ENCODE results near the gene RPS28.
"Not testable (repeated sequence)": the region's sequence is repeated elsewhere in the genome, so short reads cannot be mapped to it uniquely, and the experiment has no call there.

Gene RPS28

DNA sequence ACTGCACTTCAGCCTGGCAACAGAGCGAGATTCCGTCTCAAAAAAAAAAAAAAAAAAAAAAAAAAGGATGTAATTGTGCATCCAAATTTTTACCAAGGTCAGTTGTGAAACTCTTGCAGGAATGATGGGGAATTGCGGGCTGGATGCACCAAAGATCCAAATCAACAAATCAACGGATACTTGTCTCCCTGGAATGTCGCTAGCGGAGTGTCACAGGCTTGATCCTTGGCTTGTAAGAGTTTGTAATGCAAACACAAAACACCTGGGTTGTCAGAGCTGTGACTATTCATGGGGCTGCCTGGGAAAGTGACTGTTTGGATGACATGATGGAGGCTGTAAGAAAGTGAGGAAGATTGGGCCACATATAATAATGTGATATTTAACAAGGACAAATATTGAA is 17.5 kb downstream of the RPS28 start:
- DNase-seq (ENCODE audit: low read depth in 1 of 2, low spot score in 1 of 2), result no peak
- Histone ChIP-seq H3K27me3 (ENCODE audit: insufficient read depth, poor library complexity, severe bottlenecking) (peaks cover 53% of the 10 kb centered on the region), H3K27ac (replicated peaks) (no peak overlapping the region), H3K4me3 (replicated peaks; ENCODE audit: insufficient read depth, low read length) (no peak overlapping the region)
- TF ChIP-seq, protein P1, sequence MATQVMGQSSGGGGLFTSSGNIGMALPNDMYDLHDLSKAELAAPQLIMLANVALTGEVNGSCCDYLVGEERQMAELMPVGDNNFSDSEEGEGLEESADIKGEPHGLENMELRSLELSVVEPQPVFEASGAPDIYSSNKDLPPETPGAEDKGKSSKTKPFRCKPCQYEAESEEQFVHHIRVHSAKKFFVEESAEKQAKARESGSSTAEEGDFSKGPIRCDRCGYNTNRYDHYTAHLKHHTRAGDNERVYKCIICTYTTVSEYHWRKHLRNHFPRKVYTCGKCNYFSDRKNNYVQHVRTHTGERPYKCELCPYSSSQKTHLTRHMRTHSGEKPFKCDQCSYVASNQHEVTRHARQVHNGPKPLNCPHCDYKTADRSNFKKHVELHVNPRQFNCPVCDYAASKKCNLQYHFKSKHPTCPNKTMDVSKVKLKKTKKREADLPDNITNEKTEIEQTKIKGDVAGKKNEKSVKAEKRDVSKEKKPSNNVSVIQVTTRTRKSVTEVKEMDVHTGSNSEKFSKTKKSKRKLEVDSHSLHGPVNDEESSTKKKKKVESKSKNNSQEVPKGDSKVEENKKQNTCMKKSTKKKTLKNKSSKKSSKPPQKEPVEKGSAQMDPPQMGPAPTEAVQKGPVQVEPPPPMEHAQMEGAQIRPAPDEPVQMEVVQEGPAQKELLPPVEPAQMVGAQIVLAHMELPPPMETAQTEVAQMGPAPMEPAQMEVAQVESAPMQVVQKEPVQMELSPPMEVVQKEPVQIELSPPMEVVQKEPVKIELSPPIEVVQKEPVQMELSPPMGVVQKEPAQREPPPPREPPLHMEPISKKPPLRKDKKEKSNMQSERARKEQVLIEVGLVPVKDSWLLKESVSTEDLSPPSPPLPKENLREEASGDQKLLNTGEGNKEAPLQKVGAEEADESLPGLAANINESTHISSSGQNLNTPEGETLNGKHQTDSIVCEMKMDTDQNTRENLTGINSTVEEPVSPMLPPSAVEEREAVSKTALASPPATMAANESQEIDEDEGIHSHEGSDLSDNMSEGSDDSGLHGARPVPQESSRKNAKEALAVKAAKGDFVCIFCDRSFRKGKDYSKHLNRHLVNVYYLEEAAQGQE (IDR thresholded peaks at IDR 0.05; ENCODE audit: insufficient replicate concordance, low read depth), result no peak
- TF ChIP-seq GABPA (IDR thresholded peaks at IDR 0.05; ENCODE audit: low read depth) (no peak), POLR2AphosphoS5 (IDR thresholded peaks at IDR 0.05; ENCODE audit: low read depth) (no peak), SPI1 (IDR thresholded peaks at IDR 0.05; ENCODE audit: borderline replicate concordance, low read depth) (no peak)
- TF ChIP-seq, protein P2, sequence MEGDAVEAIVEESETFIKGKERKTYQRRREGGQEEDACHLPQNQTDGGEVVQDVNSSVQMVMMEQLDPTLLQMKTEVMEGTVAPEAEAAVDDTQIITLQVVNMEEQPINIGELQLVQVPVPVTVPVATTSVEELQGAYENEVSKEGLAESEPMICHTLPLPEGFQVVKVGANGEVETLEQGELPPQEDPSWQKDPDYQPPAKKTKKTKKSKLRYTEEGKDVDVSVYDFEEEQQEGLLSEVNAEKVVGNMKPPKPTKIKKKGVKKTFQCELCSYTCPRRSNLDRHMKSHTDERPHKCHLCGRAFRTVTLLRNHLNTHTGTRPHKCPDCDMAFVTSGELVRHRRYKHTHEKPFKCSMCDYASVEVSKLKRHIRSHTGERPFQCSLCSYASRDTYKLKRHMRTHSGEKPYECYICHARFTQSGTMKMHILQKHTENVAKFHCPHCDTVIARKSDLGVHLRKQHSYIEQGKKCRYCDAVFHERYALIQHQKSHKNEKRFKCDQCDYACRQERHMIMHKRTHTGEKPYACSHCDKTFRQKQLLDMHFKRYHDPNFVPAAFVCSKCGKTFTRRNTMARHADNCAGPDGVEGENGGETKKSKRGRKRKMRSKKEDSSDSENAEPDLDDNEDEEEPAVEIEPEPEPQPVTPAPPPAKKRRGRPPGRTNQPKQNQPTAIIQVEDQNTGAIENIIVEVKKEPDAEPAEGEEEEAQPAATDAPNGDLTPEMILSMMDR (IDR thresholded peaks at IDR 0.05; ENCODE audit: insufficient read depth, low read length), result no peak

DNA sequence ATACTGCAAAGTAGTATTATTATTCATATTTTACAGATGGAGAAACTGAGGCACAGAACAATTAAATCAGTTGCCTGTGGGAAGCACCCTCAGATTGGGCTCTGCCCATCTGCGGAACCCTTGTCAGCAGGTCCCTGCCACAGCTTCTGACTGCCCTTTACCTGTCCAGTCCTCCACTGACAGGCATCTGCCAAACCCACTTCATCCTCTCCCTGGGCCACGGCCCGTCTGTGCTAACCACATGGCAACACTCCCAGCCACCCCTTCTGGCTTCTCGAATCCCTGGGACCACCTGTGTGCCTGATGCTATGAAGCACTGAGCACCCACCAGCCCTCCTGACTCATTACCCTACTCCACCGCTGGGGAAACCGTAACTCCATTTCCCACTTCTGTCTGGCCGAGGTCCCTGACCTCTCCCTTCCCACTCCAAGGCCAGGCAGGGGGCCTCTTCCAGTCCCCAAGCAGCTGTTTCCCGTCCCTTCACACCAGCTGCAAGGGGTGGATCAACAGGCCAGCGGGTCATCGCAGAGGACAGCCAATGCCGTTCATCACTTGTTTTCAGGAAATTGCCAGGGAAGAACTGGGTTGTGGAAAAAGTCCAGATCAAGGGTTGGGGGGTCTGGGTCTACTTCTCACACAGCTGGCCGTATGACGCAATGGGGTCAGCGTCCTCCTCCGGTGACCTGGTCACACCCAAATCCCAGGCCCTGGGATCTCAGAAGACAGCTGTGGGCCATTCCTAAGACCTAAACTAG is 19.2 kb downstream of the RPS28 start:
- no peak overlapping the region for H3K27ac ChIP-seq (replicated peaks)
- no peak for DNase-seq (ENCODE audit: low read depth in 1 of 2, low spot score in 1 of 2)
- peaks cover 48% of the 10 kb centered on the region for H3K27me3 ChIP-seq (ENCODE audit: insufficient read depth, poor library complexity, severe bottlenecking)

DNA sequence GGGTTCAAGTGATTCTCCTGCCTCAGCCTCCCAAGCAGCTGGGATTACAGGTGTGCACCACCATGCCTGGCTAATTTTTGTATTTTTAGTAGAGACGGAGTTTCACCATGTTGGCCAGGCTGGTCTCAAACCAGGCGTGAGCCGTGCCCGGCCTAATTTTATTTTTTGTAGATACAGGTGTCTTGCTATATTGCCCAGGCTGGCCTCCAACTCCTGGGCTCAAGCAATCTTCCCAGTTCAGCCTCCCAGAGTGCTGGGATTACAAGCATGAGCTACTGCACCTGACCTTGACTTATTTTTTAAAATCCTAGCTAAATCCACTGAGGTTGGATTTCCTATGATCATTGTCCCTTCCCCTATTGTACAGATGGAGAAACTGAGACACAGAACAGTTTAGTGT is 20.2 kb downstream of the RPS28 start:
- peaks cover 40% of the 10 kb centered on the region for H3K27me3 ChIP-seq (ENCODE audit: insufficient read depth, poor library complexity, severe bottlenecking)
- H3K4me3 ChIP-seq (replicated peaks; ENCODE audit: insufficient read depth, low read length); H3K27ac ChIP-seq (replicated peaks); DNase-seq (ENCODE audit: low read depth in 1 of 2, low spot score in 1 of 2): not testable (repeated sequence)

More for the DNA sequence above, 19.2 kb downstream of the RPS28 start:
- no peak overlapping the region for H3K4me3 ChIP-seq (replicated peaks; ENCODE audit: insufficient read depth, low read length)
- TF ChIP-seq POLR2AphosphoS5 (IDR thresholded peaks at IDR 0.05; ENCODE audit: low read depth), result no peak
- TF ChIP-seq, protein P2 (IDR thresholded peaks at IDR 0.05; ENCODE audit: insufficient read depth, low read length), result no peak
- no peak for TF ChIP-seq GABPA (IDR thresholded peaks at IDR 0.05; ENCODE audit: low read depth)
- TF ChIP-seq, protein P1 (IDR thresholded peaks at IDR 0.05; ENCODE audit: insufficient replicate concordance, low read depth), result no peak
- TF ChIP-seq SPI1 (IDR thresholded peaks at IDR 0.05; ENCODE audit: borderline replicate concordance, low read depth), result no peak

DNA sequence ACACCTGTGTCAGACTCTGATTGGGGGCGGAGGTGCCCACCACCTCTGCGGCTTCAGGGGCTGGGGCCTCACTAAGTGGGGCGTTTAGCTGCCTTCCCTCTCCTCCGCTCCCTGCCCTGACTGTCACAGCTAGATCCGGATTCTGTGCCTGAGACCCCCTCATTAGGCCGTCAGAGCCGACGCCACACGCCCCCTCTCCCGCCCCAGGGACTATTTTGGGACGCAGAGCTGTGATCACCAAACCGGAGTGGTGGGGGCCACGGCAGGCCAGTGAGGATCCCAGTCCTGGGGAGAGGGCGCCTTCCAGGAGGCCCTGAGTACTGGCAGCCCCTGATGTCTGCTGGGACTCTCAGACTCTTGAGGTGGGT is 21.0 kb downstream of the RPS28 start:
- Histone ChIP-seq H3K4me3 (replicated peaks; ENCODE audit: insufficient read depth, low read length) (no peak overlapping the region), H3K27ac (replicated peaks) (no peak overlapping the region), H3K27me3 (ENCODE audit: insufficient read depth, poor library complexity, severe bottlenecking) (peaks cover 38% of the 10 kb centered on the region)
- DNase-seq (ENCODE audit: low read depth in 1 of 2, low spot score in 1 of 2), result no peak
- TF ChIP-seq, protein P2 (IDR thresholded peaks at IDR 0.05; ENCODE audit: insufficient read depth, low read length), result no peak
- TF ChIP-seq SPI1 (IDR thresholded peaks at IDR 0.05; ENCODE audit: borderline replicate concordance, low read depth), result no peak
- TF ChIP-seq POLR2AphosphoS5 (IDR thresholded peaks at IDR 0.05; ENCODE audit: low read depth), result no peak
- no peak for TF ChIP-seq GABPA (IDR thresholded peaks at IDR 0.05; ENCODE audit: low read depth)
- TF ChIP-seq, protein P1 (IDR thresholded peaks at IDR 0.05; ENCODE audit: insufficient replicate concordance, low read depth), result no peak
